HL-60 (cell line): ENCODE measurements around the gene GPC3.

Experiments used
- DNase-seq, 2 experiments: peaks; one replicate each; pipeline ENCODE4 v3.0.0-alpha.2; 2010 to 2020; ENCODE audit warnings: low read depth in 1 of 2, low spot score in 1 of 2
- H3K27ac ChIP-seq: fragments of 250-450 bp; sonication (Bioruptor Pico); replicated peaks from 2 replicates; pipeline ENCODE4 v1.5.1; 2020; ENCODE audit warnings: mild to moderate bottlenecking, moderate library complexity
- H3K27me3 ChIP-seq: fragments of 250-450 bp; sonication (Bioruptor Pico); 2 replicates; pipeline ENCODE4 v1.5.1; 2021; ENCODE audit warnings: mild to moderate bottlenecking, moderate library complexity; ENCODE audit not compliant: insufficient read depth, poor library complexity, severe bottlenecking
- H3K4me3 ChIP-seq: replicated peaks from 2 replicates; pipeline ENCODE4 v1.5.1; 2011; ENCODE audit warnings: mild to moderate bottlenecking, control low read depth, low read length; ENCODE audit not compliant: insufficient read depth
- GABPA ChIP-seq: IDR thresholded peaks from 2 replicates; pipeline ENCODE4 v1.6.1; 2012; ENCODE audit warnings: low read depth
- POLR2AphosphoS5 ChIP-seq: IDR thresholded peaks from 2 replicates; pipeline ENCODE4 v1.6.1; 2012; ENCODE audit warnings: low read depth
- SPI1 ChIP-seq: IDR thresholded peaks from 2 replicates; pipeline ENCODE4 v1.6.1; 2012; ENCODE audit warnings: low read depth, mild to moderate bottlenecking, borderline replicate concordance
- TF ChIP-seq, protein P1 (sequence below): IDR thresholded peaks from 2 replicates; pipeline ENCODE4 v1.6.1; 2012; ENCODE audit warnings: low read depth; ENCODE audit not compliant: insufficient replicate concordance
- TF ChIP-seq, protein P2 (sequence below): IDR thresholded peaks from one replicate; pipeline ENCODE4 v1.5.1; 2011; ENCODE audit warnings: low read length, control low read depth, inconsistent platforms; ENCODE audit not compliant: insufficient read depth

GPC3 gene

DNA sequence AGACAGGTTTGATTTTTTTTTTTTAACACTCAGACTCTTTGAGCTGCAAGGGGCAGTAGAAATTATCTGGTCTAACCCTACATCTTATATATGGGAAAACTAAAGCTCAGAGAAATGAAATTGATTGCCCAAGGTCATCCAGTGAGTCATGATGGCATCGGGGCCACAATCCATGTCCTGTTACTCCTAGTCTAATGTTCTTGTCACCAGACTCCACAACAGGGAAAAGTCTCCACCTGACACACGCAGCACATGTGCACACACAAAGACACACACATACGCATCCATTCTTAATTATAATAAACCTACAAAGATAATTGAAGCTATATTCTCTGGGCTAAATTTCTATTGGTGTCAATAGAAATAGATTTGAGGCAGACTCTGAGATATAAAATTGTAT, 48.4 kb downstream of the GPC3 start:
- no peak overlapping the region for H3K4me3 ChIP-seq
- H3K27ac ChIP-seq = no peak overlapping the region
- no peak for DNase-seq
- TF ChIP-seq GABPA (no peak), SPI1 (no peak), POLR2AphosphoS5 (no peak)
- TF ChIP-seq, protein P1, sequence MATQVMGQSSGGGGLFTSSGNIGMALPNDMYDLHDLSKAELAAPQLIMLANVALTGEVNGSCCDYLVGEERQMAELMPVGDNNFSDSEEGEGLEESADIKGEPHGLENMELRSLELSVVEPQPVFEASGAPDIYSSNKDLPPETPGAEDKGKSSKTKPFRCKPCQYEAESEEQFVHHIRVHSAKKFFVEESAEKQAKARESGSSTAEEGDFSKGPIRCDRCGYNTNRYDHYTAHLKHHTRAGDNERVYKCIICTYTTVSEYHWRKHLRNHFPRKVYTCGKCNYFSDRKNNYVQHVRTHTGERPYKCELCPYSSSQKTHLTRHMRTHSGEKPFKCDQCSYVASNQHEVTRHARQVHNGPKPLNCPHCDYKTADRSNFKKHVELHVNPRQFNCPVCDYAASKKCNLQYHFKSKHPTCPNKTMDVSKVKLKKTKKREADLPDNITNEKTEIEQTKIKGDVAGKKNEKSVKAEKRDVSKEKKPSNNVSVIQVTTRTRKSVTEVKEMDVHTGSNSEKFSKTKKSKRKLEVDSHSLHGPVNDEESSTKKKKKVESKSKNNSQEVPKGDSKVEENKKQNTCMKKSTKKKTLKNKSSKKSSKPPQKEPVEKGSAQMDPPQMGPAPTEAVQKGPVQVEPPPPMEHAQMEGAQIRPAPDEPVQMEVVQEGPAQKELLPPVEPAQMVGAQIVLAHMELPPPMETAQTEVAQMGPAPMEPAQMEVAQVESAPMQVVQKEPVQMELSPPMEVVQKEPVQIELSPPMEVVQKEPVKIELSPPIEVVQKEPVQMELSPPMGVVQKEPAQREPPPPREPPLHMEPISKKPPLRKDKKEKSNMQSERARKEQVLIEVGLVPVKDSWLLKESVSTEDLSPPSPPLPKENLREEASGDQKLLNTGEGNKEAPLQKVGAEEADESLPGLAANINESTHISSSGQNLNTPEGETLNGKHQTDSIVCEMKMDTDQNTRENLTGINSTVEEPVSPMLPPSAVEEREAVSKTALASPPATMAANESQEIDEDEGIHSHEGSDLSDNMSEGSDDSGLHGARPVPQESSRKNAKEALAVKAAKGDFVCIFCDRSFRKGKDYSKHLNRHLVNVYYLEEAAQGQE = no peak
- TF ChIP-seq, protein P2, sequence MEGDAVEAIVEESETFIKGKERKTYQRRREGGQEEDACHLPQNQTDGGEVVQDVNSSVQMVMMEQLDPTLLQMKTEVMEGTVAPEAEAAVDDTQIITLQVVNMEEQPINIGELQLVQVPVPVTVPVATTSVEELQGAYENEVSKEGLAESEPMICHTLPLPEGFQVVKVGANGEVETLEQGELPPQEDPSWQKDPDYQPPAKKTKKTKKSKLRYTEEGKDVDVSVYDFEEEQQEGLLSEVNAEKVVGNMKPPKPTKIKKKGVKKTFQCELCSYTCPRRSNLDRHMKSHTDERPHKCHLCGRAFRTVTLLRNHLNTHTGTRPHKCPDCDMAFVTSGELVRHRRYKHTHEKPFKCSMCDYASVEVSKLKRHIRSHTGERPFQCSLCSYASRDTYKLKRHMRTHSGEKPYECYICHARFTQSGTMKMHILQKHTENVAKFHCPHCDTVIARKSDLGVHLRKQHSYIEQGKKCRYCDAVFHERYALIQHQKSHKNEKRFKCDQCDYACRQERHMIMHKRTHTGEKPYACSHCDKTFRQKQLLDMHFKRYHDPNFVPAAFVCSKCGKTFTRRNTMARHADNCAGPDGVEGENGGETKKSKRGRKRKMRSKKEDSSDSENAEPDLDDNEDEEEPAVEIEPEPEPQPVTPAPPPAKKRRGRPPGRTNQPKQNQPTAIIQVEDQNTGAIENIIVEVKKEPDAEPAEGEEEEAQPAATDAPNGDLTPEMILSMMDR = no peak
- H3K27me3 ChIP-seq = no peaks in the 10 kb centered on the region

DNA sequence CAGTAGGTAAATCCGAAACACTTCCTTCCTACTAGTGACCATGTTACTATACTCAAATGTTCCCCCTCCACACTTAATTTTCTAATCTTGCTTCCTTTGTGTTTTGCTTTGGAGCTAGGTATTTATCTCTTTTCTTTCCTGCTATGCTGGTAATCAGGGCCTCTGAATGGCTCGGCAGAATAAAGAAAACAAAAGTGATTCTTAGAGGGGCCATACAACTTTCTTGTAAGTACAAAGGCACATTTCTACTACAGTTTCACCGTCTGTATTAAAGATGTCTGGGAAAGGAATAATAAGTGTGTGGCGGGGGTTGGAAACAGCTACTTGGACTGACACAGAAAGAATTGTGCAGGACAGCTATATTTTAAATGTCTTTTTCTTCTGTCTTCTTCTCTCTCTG, 50.3 kb downstream of the GPC3 start:
- TF ChIP-seq SPI1 (no peak), POLR2AphosphoS5 (no peak), GABPA (no peak)
- TF ChIP-seq, protein P1 = no peak
- TF ChIP-seq, protein P2 = no peak
- no peak overlapping the region for H3K27ac ChIP-seq
- no peaks in the 10 kb centered on the region for H3K27me3 ChIP-seq
- DNase-seq = no peak
- no peak overlapping the region for H3K4me3 ChIP-seq

DNA sequence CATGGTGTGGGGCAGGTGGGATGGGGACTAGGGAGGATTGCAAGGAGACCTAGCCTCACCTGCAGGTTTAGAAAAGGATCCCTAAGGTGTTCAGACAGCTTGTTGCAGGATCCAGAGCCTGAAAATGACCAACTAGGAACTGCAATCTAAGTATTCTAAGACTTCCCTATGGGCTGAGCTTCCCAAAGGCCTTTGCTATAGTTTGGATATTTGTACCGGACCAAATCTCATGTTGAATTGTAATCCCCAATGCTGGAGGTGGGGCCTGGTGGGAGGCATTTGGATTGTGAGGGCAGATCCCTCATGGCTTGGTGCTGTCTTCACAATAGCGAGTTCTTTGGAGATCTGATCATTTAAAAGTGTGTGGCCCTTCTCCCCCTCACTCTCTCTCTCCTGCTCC, 52.1 kb downstream of the GPC3 start:
- Histone ChIP-seq H3K4me3 (no peak overlapping the region), H3K27me3 (no peaks in the 10 kb centered on the region), H3K27ac (no peak overlapping the region)
- TF ChIP-seq SPI1 = no peak
- no peak for TF ChIP-seq POLR2AphosphoS5
- no peak for TF ChIP-seq GABPA
- TF ChIP-seq, protein P2 = no peak
- TF ChIP-seq, protein P1 = no peak
- DNase-seq = no peak
